ENCODE measurements around the gene LTBP2.

LTBP2 gene

GRCh38 chr14:74587363-74587707, 24.7 kb downstream of the LTBP2 start:
- DNase-seq: no peak

GRCh38 chr14:74586681-74587362, 25.2 kb downstream of the LTBP2 start:
- no peak for DNase-seq

- DNase-seq: no peak
Observed at GRCh38 chr14:74585406-74586335, 26.4 kb downstream of the LTBP2 start.

- no peak for DNase-seq
Observed at GRCh38 chr14:74584951-74585350, 27.1 kb downstream of the LTBP2 start.

- peak; percentile 24 to 39 for DNase-seq
Observed at GRCh38 chr14:74583689-74584434, 28.2 kb downstream of the LTBP2 start.

GRCh38 chr14:74582910-74583581, 29.0 kb downstream of the LTBP2 start:
- DNase-seq: no peak

GRCh38 chr14:74580275-74580672, 31.8 kb downstream of the LTBP2 start:
- DNase-seq: no peak

- DNase-seq: peak; percentile 36 to 54
Observed at GRCh38 chr14:74579447-74580274, 32.4 kb downstream of the LTBP2 start.

- DNase-seq: no peak
Observed at GRCh38 chr14:74578479-74578878, 33.6 kb downstream of the LTBP2 start.

- no peak for DNase-seq
Observed at GRCh38 chr14:74577948-74578275, 34.1 kb downstream of the LTBP2 start.

GRCh38 chr14:74577247-74577947, 34.6 kb downstream of the LTBP2 start:
- DNase-seq: no peak

- DNase-seq: no peak
Observed at GRCh38 chr14:74575936-74576335, 36.1 kb downstream of the LTBP2 start.

GRCh38 chr14:74575507-74575906, 36.5 kb downstream of the LTBP2 start:
- DNase-seq: no peak

GRCh38 chr14:74574706-74575105, 37.3 kb downstream of the LTBP2 start:
- DNase-seq: no peak

GRCh38 chr14:74574090-74574433, 38.0 kb downstream of the LTBP2 start:
- no peak for DNase-seq

- no peak for DNase-seq
Observed at GRCh38 chr14:74573421-74574089, 38.5 kb downstream of the LTBP2 start.

GRCh38 chr14:74572726-74573301, 39.2 kb downstream of the LTBP2 start:
- DNase-seq: no peak

- peak; percentile 30 to 40 for DNase-seq
Observed at GRCh38 chr14:74571901-74572725, 39.9 kb downstream of the LTBP2 start.

- DNase-seq: no peak
Observed at GRCh38 chr14:74571441-74571841, 40.6 kb downstream of the LTBP2 start.

GRCh38 chr14:74570696-74571095, 41.3 kb downstream of the LTBP2 start:
- DNase-seq: no peak

All from activated CD4-positive, alpha-beta T cell treated with anti-CD3 and anti-CD28 coated beads, Interleukin-2, amount 50 U/mL, for 48 hours (primary cell).